Stimulated activated CD8-positive, alpha-beta memory T cell treated with anti-CD3 and anti-CD28 coated beads, Interleukin-12 subunit alpha, Interleukin-12 subunit beta, amount 100 ng/mL, for 4 hours (primary cell): ENCODE measurements around the gene KIF3B.
"Not testable (repeated sequence)": the region's sequence is repeated elsewhere in the genome, so short reads cannot be mapped to it uniquely, and the experiment has no call there.

Experiments used
- DNase-seq: peaks from one replicate; pipeline ENCODE4 v3.0.0-alpha.2; 2020; ENCODE audit warnings: low read depth

The KIF3B gene

DNA sequence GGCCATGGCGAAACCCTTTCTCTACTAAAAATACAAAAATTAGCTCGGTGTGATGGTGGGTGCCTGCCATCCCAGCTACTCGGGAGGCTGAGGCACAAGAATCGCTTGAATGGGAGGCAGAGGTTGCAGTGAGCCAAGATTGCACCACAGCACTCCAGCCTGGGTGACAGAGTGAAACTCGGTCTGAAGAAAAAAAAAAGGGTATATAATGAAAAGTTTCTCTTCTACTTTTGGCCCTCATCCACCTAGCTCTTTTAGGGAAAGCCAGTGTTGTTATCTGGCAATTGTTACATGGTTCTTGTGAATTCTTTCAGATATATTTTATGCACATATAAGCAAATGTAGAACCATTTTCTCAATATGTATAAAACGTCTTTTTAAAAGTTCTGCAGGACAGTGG lies 19.0 kb downstream of the KIF3B start:
- no peak for DNase-seq

GRCh38 chr20:32296819-32297420 lies 19.5 kb downstream of the KIF3B start:
- DNase-seq, result no peak

DNA sequence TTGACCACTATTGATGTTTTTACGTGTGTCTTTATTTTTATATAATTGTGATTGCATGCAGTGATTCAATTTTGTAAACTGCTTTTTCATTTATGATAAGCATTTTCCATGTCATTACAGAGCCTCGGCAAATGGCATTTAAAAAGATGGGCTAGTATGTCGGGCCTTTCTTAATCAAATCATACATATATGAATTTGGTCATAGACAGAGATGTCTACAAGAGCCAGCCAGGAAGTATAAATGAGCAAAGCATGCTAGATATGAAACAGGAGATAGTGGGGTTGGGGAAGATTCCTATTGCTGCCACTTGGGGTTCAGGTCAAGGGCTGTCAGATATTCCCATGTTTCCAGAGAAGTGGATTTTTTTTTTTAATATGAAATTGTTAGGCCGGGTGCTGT lies 20.0 kb downstream of the KIF3B start:
- DNase-seq, result no peak

GRCh38 chr20:32300647-32301046 lies 23.2 kb downstream of the KIF3B start:
- no peak for DNase-seq

- DNase-seq, result no peak
Observed at GRCh38 chr20:32301719-32302506, 24.5 kb downstream of the KIF3B start.

DNA sequence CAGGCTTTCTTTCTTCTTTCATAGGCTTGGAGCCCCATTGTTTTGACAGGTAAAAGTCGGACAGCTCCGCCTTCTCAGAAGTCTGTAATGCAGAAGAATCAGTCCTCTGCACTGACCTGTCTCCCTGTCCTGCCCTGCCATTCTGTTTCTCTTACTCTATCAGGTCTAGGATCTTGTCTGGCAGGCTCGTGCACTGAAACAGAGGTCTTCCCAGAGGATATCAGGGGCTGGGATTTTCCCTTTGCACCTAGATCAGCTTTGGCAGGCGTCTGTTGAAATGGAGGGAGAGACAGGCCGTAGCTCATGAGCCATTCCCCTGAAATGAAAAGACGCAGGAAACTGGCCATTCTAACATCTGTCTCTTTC lies 25.0 kb downstream of the KIF3B start:
- DNase-seq, result no peak

GRCh38 chr20:32304131-32304746 lies 26.8 kb downstream of the KIF3B start:
- no peak for DNase-seq

GRCh38 chr20:32312718-32313424 lies 35.4 kb downstream of the KIF3B start:
- no peak for DNase-seq

DNA sequence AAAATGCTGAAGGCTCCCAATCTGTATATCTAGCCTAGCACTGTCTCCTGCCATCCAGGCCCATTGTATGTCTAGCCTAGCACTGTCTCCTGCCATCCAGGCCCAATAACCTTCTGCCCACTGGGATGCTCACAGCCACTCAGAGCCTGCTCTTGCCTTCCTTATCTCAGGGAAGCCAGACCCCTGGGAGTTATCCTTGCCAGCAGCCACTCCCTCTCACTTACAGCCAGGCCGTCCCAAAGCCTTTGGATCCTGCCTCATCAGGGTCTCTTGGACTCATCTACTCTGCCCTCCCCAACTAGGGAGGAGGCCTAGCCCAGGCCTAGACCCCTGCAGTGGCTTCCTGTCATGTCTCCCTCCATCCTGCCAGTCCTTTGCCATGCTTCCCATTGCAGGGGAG lies 37.3 kb downstream of the KIF3B start:
- DNase-seq, result no peak

GRCh38 chr20:32315399-32315798 lies 37.9 kb downstream of the KIF3B start:
- DNase-seq, result no peak

- no peak for DNase-seq
Observed at GRCh38 chr20:32315891-32316290, 38.4 kb downstream of the KIF3B start.

DNA sequence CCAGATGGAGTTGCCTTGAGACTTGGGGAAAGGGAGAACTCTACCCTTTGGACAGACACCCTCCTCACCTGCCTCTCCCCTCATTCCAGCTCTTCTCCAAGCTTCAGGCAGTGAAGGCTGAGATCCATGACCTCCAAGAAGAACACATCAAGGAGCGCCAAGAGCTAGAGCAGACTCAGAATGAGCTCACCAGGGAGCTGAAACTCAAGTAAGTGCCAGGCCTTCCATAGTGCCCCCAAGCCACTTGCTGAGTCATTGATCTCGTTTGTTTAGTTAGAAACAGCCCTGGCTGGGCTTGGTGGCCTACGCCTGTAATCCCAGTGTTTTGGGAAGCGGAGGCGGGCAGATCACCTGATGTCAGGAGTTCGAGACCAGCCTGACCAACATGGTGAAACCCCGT lies 39.2 kb downstream of the KIF3B start:
- DNase-seq, result no peak

GRCh38 chr20:32319100-32319499 lies 41.6 kb downstream of the KIF3B start:
- DNase-seq, result no peak

GRCh38 chr20:32320305-32320704 lies 42.9 kb downstream of the KIF3B start:
- DNase-seq, result no peak

GRCh38 chr20:32321390-32321789 lies 43.9 kb downstream of the KIF3B start:
- DNase-seq, result no peak

- DNase-seq, result not testable (repeated sequence)
Observed at GRCh38 chr20:32322260-32322659, 44.8 kb downstream of the KIF3B start.

DNA sequence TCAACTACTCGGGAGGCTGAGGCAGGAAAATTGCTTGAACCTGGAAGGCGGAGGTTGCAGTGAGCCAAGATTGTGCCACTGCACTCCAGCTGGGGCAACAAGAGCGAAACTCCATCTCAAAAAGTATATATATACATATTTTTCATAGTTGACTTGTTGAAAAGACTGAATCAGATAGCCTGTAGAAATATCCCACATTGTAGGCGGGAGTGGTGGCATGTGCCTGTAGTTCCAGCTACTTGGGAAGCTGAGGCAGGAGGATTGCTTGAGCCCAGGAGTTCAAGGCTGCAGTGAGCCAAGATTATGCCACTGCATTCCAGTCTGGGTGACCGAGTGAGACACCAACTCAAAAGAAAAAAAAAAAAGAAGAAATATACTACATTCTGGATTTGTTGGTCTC lies 46.3 kb downstream of the KIF3B start:
- DNase-seq, result not testable (repeated sequence)

- no peak for DNase-seq
Observed at GRCh38 chr20:32325706-32326503, 48.5 kb downstream of the KIF3B start.

DNA sequence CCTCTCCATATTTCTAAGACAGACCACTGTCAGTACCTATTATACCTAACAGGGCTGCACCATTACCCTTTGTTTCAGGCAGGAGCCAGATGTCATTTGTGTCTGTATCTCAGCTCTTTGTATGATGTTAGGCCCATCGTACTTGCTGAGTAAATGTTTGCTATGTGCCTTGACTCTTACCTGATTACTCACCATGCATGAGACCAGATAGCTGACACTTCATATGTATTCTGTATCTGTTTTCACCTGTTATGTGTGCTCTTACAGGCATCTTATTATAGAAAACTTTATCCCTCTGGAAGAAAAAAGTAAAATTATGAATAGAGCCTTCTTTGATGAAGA lies 49.0 kb downstream of the KIF3B start:
- DNase-seq, result no peak

GRCh38 chr20:32327087-32327681 lies 49.7 kb downstream of the KIF3B start:
- no peak for DNase-seq

DNA sequence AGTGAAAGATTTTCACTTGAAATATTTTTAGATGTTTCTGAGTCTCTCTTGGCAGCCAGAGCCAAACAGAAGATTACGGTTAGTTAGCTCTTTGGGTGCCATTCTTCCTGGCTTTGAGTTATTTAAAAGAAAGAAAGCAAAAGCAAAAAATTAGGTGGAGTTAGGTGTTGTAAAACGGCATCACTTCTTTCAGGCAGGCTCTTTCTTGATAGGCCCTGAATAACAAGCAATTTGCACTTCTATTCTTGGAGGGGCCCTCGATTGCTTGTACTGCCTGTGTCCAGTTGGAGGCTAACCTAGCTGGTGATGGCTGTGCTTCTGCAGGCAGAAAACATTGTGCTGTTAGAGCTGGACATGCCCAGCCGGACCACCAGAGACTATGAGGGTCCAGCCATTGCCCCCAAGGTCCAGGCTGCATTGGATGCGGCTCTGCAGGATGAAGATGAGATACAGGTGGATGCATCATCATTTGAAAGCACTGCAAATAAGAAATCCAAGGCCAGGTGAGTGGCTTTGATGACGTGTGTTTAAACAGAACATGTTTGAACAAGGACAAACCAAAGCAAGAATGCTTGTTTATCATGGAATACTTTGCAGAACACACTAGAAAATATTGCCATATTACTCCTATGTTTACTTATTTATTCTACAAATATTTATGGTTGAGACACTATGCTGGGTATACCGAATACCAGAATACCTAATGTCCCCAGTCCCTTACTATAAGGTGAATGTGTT lies 52.5 kb downstream of the KIF3B start:
- DNase-seq, result no peak
